Natural killer cell (primary cell): ENCODE results near the gene KANK2. TPM values are rescaled to one million over a fixed set of nuclear protein-coding genes. Genes with fewer than 3 reads are reported as not detected.
A peak's percentile ranks its signal among the peaks of the same experiment; 100 is the strongest.

ENCODE experiments used
- ATAC-seq, 3 donors: fragments of 150-1000 bp in 2 of 3; fragments of 200-7000 bp in 1 of 3; cut with Tn5 transposase; 1 replicate in 1 of 3; 2 replicates in 2 of 3; pipeline ENCODE4 v1.10.0; 2021; ENCODE audit warnings: mild to moderate bottlenecking in 2 of 3, moderate library complexity in 2 of 3
- DNase-seq, 2 donors: peaks; one replicate each; pipeline versions ENCODE4 v3.0.0 to v3.0.0-alpha.2; 2013 to 2021; ENCODE audit warnings: mixed read lengths in 1 of 2
- H3K27ac ChIP-seq: one replicate; pipeline ENCODE4 v1.5.1; 2013; ENCODE audit warnings: mild to moderate bottlenecking, low read length
- H3K27me3 ChIP-seq: one replicate; pipeline ENCODE4 v1.6.1; 2013; ENCODE audit warnings: low read length; ENCODE audit not compliant: control insufficient read depth, insufficient read depth
- H3K36me3 ChIP-seq: one replicate; pipeline ENCODE4 v1.6.1; 2013; ENCODE audit warnings: low read length; ENCODE audit not compliant: control insufficient read depth, insufficient read depth
- H3K4me1 ChIP-seq: one replicate; pipeline ENCODE4 v1.6.1; 2013; ENCODE audit warnings: low read length; ENCODE audit not compliant: control insufficient read depth, insufficient read depth
- H3K4me3 ChIP-seq: one replicate; pipeline ENCODE4 v1.5.1; 2013; ENCODE audit warnings: low read length
- H3K9me3 ChIP-seq: one replicate; pipeline ENCODE4 v1.6.1; 2013; ENCODE audit warnings: low read length; ENCODE audit not compliant: control insufficient read depth, insufficient read depth
- H3K27ac Mint-ChIP-seq, 2 donors: one replicate each; pipeline ENCODE4 v1.8.0; 2022; ENCODE audit warnings: mild to moderate bottlenecking in 2 of 2, mixed read lengths in 2 of 2, moderate library complexity in 1 of 2
- H3K27me3 Mint-ChIP-seq, 2 donors: one replicate each; pipeline ENCODE4 v1.8.0; 2022; ENCODE audit warnings: low read depth in 2 of 2, mixed read lengths in 2 of 2
- H3K36me3 Mint-ChIP-seq: one replicate; pipeline ENCODE4 v1.8.0; 2022; ENCODE audit warnings: mixed read lengths
- H3K4me1 Mint-ChIP-seq, 2 donors: one replicate each; pipeline ENCODE4 v1.8.0; 2022; ENCODE audit warnings: mixed read lengths in 2 of 2
- H3K4me3 Mint-ChIP-seq: one replicate; pipeline ENCODE4 v1.8.0; 2022; ENCODE audit warnings: mild to moderate bottlenecking, moderate library complexity, mixed read lengths
- H3K9me3 Mint-ChIP-seq, 2 donors: one replicate each; pipeline ENCODE4 v1.8.0; 2022; ENCODE audit warnings: mixed read lengths in 2 of 2
- WGBS: methylation state at CpG from one replicate; pipeline ENCODE4 v1.1.7; 2013; ENCODE audit warnings: missing lambda C conversion rate; ENCODE audit not compliant: insufficient coverage; 5-methylcytosine and 5-hydroxymethylcytosine counted together
- intact Hi-C: fragments of 100-400 bp; cut with micrococcal nuclease; formaldehyde crosslinking; loops from one replicate; pipeline ENCODE4 v1.14.2; 2022
- total RNA-seq, 4 donors: library from RNA; stranded (reverse); fragments of 120-200 nt in 1 of 4; gene quantifications; one replicate each; pipeline versions ENCODE4 v1.2.3 to v1.2.4, GENCODE V29; 2013 to 2022
- TF ChIP-seq, protein P1 (sequence below): fragments of 200-600 bp; IDR thresholded peaks from one replicate; pipeline ENCODE4 v1.8.0; 2022; ENCODE audit warnings: antibody characterized with exemption

The KANK2 gene
- total RNA-seq, 3 donors from 2014 or later (not counting 1 experiment from before 2014, with no cell fraction given), result 0.82 to 1.3 (median 0.85) TPM

DNA sequence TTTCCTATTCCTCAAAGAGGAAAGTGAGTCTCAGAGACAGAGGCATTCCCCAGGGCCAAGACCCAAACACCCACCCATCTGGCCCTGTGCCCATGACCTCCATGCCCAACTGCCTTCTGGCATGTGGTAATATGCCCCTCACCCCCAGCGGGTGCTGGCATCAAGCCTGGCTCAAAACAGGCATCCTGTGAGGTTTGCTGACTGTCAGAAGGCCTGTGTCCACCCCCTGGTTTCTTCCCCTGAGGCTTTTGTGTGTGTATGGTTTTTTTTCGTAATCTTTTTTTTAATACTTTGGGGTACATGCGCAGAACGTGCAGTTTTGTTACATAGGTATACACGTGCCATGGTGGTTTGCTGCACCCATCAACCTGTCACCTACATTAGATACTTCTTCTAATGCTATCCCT, 7.6 kb upstream of the KANK2 start:
- Mint-ChIP-seq H3K27me3 (peaks cover 0 to 9% of the 10 kb centered on the region in 2 donors), H3K27ac (no peak overlapping the region), H3K36me3 (no peaks in the 10 kb centered on the region), H3K9me3 (no peaks in the 10 kb centered on the region), H3K4me3 (no peak overlapping the region), H3K4me1 (peaks cover 0 to 14% of the 10 kb centered on the region in 2 donors)
- H3K4me3 ChIP-seq, result no peak overlapping the region
- no peak overlapping the region for H3K27ac ChIP-seq
- no peak for DNase-seq
- TF ChIP-seq, protein P1, sequence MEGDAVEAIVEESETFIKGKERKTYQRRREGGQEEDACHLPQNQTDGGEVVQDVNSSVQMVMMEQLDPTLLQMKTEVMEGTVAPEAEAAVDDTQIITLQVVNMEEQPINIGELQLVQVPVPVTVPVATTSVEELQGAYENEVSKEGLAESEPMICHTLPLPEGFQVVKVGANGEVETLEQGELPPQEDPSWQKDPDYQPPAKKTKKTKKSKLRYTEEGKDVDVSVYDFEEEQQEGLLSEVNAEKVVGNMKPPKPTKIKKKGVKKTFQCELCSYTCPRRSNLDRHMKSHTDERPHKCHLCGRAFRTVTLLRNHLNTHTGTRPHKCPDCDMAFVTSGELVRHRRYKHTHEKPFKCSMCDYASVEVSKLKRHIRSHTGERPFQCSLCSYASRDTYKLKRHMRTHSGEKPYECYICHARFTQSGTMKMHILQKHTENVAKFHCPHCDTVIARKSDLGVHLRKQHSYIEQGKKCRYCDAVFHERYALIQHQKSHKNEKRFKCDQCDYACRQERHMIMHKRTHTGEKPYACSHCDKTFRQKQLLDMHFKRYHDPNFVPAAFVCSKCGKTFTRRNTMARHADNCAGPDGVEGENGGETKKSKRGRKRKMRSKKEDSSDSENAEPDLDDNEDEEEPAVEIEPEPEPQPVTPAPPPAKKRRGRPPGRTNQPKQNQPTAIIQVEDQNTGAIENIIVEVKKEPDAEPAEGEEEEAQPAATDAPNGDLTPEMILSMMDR, result no peak
- no peaks in the 10 kb centered on the region for H3K4me1 ChIP-seq
- WGBS, result 0% methylated on average over 3 of the region's 5 CpGs
- intact Hi-C loops, result no loop called here
- ATAC-seq, result no peak
- no peaks in the 10 kb centered on the region for H3K9me3 ChIP-seq
- no peaks in the 10 kb centered on the region for H3K36me3 ChIP-seq
- H3K27me3 ChIP-seq, result no peaks in the 10 kb centered on the region

DNA sequence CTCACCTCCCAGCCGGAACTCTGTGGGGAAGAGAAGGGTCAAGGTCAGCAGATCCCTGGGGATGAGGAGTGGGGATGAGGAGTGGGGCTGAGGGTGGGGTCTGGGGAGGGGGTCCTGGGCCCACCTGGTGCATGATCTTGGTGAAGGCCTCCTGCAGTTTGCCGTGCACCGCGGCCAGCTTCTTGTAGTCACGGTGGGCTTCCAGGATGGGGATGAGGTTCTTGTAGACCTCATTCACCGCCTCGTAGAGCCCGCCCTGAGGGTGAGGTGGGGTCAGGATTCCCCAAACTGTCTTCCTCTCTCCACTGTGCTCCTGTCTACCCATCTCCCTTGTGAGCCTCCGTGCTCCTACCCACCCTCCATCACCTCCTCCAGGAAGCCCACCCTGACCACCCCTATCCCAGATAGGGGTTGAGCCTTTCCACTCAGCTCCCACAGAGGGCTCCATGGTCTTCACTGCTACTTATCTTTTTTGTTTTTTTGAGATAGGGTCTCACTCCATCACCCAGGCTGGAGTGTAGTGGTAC, 6.8 kb upstream of the KANK2 start:
- no peaks in the 10 kb centered on the region for H3K27me3 ChIP-seq
- Mint-ChIP-seq H3K27me3 (peaks cover 0 to 9% of the 10 kb centered on the region in 2 donors), H3K9me3 (no peaks in the 10 kb centered on the region), H3K4me3 (no peak overlapping the region), H3K27ac (no peak overlapping the region), H3K36me3 (no peaks in the 10 kb centered on the region), H3K4me1 (peaks cover 0 to 14% of the 10 kb centered on the region in 2 donors)
- whole genome bisulfite sequencing, result 89% methylated on average over 7 of the region's 9 CpGs
- ATAC-seq (no peak), DNase-seq (no peak)
- no peak overlapping the region for H3K27ac ChIP-seq
- TF ChIP-seq, protein P1, result peak; percentile 3
- H3K4me1 ChIP-seq, result no peaks in the 10 kb centered on the region
- no peaks in the 10 kb centered on the region for H3K9me3 ChIP-seq
- no peak overlapping the region for H3K4me3 ChIP-seq
- intact Hi-C loops, result no loop called here
- no peaks in the 10 kb centered on the region for H3K36me3 ChIP-seq

DNA sequence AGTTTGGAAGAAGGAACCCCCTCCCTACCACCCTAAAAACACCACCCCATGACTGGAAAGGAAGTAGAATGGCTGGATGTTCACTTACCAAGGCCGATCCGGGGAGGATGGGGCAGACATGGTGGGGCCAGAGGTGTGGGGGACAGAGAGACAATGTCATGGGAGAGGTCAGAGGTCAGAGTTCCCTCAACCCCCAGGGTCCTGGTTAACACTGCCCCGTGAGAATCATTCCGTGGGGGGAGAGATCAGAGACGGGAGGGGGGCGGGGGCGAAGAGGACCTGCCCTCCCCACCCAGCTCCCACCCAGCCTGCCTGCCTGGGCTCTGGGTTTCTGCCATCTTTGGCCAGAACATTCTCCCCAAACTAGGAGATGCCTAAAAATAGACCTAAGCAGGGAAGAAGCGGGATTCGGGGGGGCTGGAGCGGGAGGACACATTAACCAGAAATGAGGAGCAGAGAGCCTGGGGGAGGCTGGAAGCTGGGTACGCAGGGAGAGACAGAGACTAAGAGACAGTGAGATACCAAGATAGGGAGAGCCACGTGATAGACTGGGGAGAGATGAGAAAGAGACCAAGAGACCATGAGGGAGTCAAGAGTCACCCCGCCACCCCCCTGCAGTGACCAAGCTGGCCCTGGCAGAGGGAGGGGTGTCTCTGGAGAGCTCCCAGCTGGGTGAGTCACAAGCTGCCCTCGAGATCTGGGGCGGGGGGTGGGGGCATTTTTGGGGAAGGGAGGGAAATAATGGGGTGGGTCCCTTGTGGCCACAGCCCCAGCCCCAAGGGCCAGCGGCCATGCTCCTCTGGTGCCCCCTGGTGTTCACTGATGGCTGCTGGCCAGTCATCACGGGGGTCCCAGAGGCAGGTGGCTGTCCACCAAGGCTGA, 6.1 kb upstream of the KANK2 start:
- Mint-ChIP-seq H3K36me3 (no peaks in the 10 kb centered on the region), H3K4me3 (no peak overlapping the region), H3K9me3 (no peaks in the 10 kb centered on the region), H3K27me3 (peaks cover 0 to 9% of the 10 kb centered on the region in 2 donors), H3K4me1 (peaks cover 0 to 14% of the 10 kb centered on the region in 2 donors), H3K27ac (peak overlapping the region in 1 of 2 donors; percentile 18)
- no peaks in the 10 kb centered on the region for H3K9me3 ChIP-seq
- H3K4me3 ChIP-seq, result no peak overlapping the region
- no peaks in the 10 kb centered on the region for H3K36me3 ChIP-seq
- DNase-seq (peak in 1 of 2 donors; percentile 54), ATAC-seq (peak in 2 of 3 donors; percentile 32 to 40)
- no peak overlapping the region for H3K27ac ChIP-seq
- H3K27me3 ChIP-seq, result no peaks in the 10 kb centered on the region
- intact Hi-C loops, result loop anchor here (2.0 kb wide), 1 partner anchor 167 kb away; no protein-coding TSS in a partner anchor
- no peaks in the 10 kb centered on the region for H3K4me1 ChIP-seq
- TF ChIP-seq, protein P1, result peak; percentile 58
- 57% methylated on average over 17 of the region's 17 CpGs for WGBS
